ENCODE data around the gene ITPRID2.
A peak's percentile ranks its signal among the peaks of the same experiment; 100 is the strongest.

The ITPRID2 gene

GRCh38 chr2:181882246-181883020, 9.1 kb upstream of the ITPRID2 start:
- DNase-seq (ENCODE audit: low read depth) = no peak

DNA sequence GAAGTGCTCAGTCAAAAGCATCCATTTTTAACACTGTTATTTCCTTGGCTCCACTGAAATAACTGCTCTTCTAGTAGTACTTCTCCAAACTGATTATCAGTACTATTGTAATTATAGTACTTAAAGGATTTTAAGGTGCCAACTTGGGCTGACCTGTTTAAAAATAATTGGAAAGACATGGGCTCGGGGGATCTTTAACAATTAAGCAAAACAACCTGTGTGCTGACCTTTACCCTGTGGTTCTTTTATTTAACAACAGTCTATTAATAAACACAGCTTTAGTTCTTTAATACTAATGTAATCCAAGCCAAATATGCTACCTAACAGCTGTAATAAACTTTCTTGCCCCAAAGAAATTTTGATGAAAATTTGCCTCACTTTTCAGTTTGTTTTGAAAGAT, 6.9 kb upstream of the ITPRID2 start:
- no peak for DNase-seq (ENCODE audit: low read depth)

DNA sequence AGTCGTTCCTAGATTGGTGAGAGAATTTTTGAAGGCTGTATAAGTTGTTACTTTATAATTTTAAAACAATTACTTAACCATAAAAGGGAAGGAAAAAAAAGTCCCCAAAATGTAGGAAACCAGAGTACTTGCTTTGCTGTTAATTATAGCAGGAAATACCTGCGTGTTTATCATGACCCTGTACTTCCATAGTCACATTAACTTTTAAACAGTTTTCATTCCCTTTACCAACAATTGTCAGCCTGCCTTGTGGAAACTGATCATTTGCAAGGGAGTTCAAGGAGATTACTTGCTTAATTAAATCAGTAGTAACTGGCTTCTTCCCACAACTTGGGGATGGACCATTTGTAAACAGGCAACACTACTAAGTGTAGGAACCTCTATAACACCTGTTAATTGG, 6.4 kb upstream of the ITPRID2 start:
- no peak for DNase-seq (ENCODE audit: low read depth)

DNA sequence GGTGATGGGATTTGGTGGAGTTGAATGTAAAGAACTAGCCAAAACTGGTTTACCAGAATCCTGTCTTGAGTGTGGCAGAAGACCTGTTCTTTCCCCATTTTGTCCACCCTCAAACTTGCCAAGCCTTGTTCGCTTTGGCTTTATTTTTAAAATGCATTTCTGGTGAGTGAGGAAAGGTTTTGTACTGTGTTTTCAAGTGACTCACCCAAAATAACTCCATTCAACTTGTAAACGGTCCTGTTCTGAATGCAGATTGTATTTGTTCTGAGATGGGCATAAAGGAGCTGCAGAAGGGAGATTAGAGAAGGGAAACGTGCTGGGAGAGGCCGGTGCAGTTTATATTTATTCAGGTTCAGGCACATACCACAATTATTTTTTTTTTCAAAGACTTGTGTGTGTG, 5.3 kb upstream of the ITPRID2 start:
- no peak for DNase-seq (ENCODE audit: low read depth)

DNA sequence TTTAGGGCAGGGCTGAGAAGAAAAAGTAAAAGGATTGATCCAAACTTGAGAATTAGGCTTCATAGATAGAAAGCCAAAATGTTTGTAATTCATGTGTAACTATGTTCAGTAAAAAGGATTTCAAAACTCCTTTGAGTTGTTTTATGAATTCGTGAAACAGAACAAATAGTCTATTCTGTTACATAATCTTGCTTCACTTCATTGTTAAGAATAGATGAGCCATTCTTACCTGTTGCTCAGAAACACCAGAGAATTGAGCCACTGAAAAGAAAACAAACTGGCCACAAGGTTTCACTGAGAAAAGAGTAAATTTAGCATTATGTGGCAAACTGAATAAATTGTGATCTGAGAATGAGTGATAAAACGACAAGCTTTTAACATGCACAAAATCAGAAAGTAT, 4.5 kb upstream of the ITPRID2 start:
- DNase-seq (ENCODE audit: low read depth) = no peak

DNA sequence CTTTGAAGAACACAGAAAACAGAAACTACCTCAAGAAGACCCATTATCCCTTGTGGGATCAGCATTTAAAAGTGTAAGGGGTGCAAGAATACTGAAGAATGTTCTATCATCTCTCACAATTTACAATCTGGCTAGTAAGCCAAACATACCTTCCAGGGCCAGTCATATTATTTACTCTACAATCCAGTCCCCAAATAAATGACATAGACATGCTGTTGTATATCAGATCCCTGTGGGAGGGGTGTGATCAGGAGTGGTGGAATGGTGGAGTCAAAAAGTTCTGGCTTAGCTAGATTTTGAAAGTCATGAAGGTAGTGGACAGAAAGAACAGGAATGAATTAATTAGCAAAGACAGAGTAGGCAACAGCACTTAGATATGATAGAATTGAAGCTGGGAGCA, 1.8 kb upstream of the ITPRID2 start:
- no peak for DNase-seq (ENCODE audit: low read depth)

GRCh38 chr2:181890271-181890670, 1.3 kb upstream of the ITPRID2 start:
- no peak for DNase-seq (ENCODE audit: low read depth)

- peak; percentile 51 for DNase-seq (ENCODE audit: low read depth)
Measured at GRCh38 chr2:181891966-181892798, 652 bp downstream of the ITPRID2 start.

DNA sequence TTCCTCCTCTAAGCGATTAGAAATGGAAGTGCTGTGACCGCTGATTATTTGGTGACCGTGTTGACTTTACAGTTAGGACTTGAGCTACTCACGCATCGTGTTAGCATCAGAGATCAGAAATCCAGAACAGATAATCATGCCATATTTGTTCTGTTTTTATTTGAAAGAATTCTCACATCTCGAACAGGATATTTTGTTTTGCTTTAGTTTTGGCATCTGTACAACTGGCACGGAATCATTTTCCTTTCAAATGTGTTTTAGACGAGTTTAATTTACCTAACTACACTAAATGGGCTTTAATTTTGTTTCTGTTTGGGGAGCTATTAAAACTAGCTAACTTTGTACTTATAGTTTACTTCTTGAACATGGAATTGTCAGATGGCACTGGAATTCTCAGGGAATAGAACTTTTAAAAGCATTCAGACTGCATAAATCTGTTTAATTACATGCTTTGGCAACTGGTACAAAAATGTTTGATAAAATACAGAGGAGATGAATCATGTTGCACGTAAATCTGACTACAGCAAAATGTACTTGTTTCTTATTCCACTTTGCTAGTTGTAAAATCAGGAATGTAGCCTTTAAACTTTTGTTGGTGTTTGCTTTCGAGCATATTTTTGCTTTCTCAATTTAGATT, 1.4 kb downstream of the ITPRID2 start:
- peak; percentile 39 for DNase-seq (ENCODE audit: low read depth)

- no peak for DNase-seq (ENCODE audit: low read depth)
Measured at GRCh38 chr2:181894381-181894780, 2.9 kb downstream of the ITPRID2 start.

DNA sequence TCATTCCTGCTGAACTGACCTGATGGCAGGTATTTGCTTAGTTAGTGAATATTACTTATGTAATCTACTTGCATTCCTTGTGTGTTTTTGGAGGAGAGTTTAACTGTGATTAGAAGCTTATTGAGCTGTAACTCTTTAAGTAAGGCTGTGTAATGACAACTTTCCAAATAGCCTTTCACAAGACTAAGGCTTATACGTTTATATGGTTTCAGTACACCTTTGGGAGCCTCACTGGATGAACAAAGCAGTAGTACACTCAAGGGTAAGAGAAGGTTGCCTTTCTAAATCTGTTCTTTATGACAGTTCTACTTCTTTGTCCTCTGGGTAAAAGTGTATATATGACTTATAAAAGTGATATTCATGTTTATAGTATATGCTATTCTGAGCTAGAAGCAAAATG, 4.3 kb downstream of the ITPRID2 start:
- DNase-seq (ENCODE audit: low read depth) = no peak

DNA sequence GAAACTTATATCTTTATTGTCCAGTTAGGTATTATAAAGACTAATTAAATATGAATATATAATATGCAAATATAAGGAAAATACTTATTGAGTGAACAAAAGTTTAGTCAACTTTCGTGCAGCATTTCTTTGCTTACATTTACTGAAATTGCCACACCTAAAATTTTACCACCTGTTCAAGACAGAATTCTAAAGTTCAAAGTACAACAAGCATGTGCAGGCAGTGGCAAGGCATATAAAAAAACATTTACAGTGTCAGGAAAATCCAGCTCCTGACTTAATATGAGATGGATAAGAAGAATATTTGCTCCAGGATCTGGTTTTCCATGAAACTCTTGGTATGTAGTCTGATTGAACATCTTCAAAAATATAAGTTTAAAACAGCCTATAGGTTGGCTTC, 4.8 kb downstream of the ITPRID2 start:
- DNase-seq (ENCODE audit: low read depth) = no peak

GRCh38 chr2:181900007-181900651, 8.6 kb downstream of the ITPRID2 start:
- no peak for DNase-seq (ENCODE audit: low read depth)

DNA sequence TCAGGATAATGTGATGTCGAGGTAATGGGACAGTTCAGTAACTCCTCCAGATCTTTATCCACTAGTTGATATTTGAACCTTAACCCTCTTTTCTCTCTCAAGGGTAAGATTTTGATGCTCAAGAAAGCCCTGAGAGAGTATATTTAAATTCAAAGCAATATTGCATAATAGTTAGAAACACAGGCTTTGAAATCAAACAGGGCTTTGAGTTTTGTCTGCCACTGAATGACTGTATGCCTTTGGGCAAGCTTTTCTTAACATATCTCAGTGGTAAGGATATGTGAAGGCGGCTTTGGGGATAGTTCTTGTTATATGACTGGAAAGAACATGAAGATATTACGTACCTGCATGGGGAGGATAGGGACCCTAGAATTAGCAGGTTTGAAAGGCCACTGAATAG, 11.1 kb downstream of the ITPRID2 start:
- DNase-seq (ENCODE audit: low read depth) = no peak

GRCh38 chr2:181904022-181904632, 12.6 kb downstream of the ITPRID2 start:
- peak; percentile 25 for DNase-seq (ENCODE audit: low read depth)

DNA sequence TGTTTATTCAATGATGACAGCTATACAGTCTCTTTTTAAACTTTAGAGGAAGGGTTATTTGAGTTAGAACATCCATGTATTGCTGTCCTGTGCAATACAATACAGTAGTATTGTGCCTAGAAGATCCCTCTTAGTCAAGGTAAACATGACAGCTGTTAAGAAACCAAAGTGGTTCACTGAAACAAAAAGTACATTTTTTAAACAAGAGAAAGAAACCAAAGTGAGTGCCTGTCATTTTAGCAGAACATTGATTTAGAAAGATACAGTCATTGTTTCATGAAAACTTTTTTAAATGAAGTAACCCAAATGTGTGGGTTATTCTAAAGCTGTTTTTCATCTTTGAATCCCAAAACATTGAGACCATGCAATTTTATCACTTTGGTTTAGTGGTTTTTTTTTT, 15.5 kb downstream of the ITPRID2 start:
- DNase-seq (ENCODE audit: low read depth) = no peak

DNA sequence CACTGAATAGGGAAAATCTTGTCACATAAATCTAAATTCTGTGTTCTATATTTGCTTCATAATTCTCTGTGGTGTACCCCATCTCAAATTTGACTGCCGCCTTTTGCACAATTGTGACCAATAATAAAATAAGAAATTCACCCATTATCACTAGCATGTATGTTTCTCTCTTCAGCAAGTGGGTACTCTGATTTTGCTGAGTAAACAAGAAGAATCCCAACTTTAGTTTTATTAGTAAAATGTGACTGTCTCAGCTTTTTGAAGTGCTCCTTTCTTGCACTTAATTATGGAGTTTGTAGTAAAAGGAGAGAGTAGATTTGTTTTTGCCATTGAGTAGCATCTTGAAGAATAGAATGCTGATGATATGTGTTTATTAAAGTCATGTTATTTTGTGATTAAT, 16.1 kb downstream of the ITPRID2 start:
- DNase-seq (ENCODE audit: low read depth) = no peak

DNA sequence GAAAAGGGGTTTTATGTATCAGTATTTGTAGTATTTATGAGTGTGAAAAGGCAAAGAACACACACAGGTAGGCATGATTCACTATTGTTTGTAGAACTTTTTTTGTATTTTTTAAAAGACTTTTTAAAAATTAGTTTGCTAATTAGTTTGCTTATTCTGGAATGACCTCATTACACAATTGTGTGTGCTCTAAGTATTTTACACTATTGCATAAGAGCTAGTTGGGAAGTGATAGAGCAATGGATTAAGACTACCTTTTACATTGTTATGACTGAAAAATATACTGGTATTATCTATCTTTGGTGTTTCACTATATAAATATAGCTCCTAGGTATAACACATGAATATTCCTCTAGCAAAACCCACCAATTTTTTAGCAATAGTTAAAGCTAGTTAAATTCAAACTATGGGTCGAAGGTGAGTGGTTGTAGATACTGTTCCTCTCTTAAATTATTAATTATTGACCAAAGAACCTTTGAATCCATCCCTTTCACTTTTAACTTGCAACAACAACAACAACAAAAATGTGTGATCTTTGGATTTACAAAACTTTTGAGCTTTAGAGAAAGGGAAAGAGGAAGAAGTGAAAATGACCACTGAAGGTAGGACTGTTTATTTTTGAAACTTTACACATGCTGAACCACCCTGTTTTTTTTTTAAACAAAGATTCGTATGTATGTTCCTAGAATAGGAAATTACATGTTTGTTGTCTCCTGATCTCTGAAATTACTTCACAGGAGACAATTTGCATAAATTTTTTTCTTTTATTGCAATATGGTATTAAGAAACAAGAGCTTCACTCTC, 18.7 kb downstream of the ITPRID2 start:
- DNase-seq (ENCODE audit: low read depth) = no peak

DNA sequence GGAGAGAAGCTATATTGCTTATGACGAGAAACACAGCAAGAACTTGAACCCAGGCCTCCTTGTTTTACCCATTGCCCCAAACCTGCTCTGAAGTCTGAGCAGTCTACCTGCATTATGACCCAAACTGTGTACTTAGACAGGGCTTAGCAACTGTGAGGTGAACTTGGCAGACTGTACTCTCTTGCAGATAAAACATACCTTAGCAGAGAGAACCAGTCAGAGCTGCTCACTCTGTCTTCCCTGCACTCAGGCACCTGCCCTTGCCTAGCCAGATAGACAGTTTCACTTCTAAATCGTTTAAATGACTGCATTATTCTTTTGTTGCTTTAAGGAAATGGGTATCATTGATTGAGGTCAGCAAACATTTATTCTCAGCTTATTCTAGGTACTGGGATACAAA, 20.3 kb downstream of the ITPRID2 start:
- no peak for DNase-seq (ENCODE audit: low read depth)

DNA sequence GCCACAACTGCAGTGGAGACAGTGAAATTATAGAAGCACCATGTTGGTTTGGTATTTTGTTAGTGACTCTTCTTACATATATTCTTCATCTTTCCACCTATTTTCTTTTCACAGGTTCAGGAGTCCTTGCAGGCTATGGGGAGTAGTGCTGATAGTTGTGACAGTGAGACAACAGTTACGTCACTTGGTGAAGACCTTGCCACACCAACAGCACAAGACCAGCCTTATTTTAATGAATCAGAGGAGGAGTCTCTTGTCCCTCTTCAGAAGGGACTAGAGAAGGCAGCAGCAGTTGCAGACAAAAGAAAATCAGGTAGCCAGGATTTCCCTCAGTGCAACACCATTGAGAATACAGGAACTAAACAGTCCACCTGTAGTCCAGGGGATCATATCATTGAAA, 23.6 kb downstream of the ITPRID2 start:
- no peak for DNase-seq (ENCODE audit: low read depth)

Measured in HS-5 (cell line).